ENCODE results near the gene KDSR. TPM values are rescaled to one million over a fixed set of nuclear protein-coding genes. Genes with fewer than 3 reads are reported as not detected.

The KDSR gene
- total RNA-seq, 6 experiments from 2014 or later, result 46.7 to 69.4 (median 57.1) TPM

DNA sequence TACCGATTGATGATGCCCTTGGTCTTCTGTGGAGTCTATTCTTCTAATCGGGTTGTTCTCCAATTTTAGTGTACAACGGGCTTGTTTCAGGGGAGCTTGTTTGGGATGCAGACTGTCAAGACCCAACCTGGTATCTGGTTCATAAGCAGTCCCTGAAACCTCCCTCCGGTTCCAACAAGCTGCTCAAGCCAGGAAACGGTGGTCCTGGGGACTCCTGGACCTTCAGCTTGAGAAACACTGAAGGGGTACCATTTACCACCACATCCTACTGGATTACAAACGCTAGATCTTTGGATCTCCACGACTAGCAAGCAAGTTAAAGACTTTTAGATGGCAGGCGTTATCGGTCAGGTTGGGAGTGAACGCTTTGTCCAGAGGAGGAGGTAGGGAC, 49.5 kb downstream of the KDSR start:
- no peak overlapping the region for H3K27ac Mint-ChIP-seq
- H3K36me3 Mint-ChIP-seq (ENCODE audit: low read depth), result no peaks in the 10 kb centered on the region; the same call in 1 of the 2 replicates
- peak overlapping the region; percentile 55; the same call in 1 of the 2 replicates for H3K4me3 Mint-ChIP-seq
- H3K27me3 Mint-ChIP-seq (ENCODE audit: insufficient read depth), result peaks cover 44% of the 10 kb centered on the region
- TF ChIP-seq, protein P1, sequence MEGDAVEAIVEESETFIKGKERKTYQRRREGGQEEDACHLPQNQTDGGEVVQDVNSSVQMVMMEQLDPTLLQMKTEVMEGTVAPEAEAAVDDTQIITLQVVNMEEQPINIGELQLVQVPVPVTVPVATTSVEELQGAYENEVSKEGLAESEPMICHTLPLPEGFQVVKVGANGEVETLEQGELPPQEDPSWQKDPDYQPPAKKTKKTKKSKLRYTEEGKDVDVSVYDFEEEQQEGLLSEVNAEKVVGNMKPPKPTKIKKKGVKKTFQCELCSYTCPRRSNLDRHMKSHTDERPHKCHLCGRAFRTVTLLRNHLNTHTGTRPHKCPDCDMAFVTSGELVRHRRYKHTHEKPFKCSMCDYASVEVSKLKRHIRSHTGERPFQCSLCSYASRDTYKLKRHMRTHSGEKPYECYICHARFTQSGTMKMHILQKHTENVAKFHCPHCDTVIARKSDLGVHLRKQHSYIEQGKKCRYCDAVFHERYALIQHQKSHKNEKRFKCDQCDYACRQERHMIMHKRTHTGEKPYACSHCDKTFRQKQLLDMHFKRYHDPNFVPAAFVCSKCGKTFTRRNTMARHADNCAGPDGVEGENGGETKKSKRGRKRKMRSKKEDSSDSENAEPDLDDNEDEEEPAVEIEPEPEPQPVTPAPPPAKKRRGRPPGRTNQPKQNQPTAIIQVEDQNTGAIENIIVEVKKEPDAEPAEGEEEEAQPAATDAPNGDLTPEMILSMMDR (IDR thresholded peaks at IDR 0.05), result no peak
- no peaks in the 10 kb centered on the region for H3K9me3 Mint-ChIP-seq
- DNase-seq, result no peak
- peaks cover 30% of the 10 kb centered on the region for H3K4me1 Mint-ChIP-seq (ENCODE audit: low read depth)

DNA sequence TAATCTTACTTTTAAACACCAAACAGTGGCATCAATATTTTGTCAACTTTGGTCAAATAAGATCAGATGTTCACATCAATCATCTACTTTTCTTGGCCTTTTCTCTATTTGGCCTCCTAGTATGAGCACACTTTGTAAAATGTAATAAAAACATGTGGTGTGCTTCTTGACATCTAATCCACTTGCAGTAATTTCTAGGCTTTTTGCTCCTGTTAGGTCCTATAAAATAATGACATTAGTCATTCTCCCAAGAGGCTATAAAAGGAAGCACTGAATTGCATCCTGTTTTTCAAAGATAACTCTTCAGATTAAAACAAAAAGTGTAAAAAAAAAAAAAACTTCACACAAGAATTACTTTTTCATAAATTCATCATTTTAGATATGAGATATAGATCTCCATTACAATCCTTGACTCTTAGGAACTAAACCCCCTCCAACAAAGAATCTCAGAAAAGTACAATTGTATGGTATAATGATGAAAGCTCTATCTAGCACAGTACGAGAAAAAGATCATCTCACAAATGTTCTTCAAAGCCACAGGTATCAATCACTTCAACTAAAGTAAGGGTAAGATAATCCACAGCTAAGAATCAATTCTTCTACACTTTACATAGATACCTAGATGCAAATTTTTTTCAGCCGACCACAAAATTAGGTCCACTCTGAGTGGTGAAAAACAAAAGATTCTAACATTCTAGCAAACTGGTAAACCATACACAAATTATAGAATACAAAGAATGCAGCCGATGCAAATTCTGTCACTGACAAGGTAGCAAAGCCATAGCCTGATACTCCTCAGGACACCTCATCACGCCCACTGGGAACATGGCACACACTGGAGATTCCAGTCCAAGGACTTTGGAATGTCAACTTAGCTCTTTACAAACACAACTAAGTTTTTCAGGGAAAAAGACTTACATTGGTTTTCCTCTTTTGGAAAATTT, 50.1 kb downstream of the KDSR start:
- TF ChIP-seq, protein P1 (IDR thresholded peaks at IDR 0.05), result no peak
- Mint-ChIP-seq H3K4me1 (ENCODE audit: low read depth) (peaks cover 23% of the 10 kb centered on the region), H3K36me3 (ENCODE audit: low read depth) (no peaks in the 10 kb centered on the region; the same call in 1 of the 2 replicates), H3K4me3 (no peak overlapping the region), H3K27me3 (ENCODE audit: insufficient read depth) (peaks cover 44% of the 10 kb centered on the region), H3K27ac (no peak overlapping the region), H3K9me3 (no peaks in the 10 kb centered on the region)
- DNase-seq, result no peak

DNA sequence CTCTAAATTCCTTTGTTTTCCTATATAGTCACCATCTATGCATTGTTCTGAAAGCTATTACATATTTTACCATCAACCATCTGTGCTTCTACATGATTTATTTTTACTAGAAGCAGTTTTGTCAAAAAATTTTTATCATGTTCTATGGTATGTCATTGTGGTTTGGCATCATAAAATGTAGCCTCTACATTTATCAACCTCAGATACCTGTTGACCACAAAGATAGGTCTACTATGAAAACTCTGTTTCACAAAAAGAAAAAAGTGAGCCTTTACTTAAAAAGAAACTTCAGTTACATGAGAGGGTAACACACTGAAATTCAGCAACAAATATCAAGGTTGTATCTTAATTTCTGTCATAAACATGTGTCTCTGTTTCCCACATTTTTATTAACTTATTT, 51.1 kb downstream of the KDSR start:
- DNase-seq, result no peak
- peaks cover 18% of the 10 kb centered on the region for H3K4me1 Mint-ChIP-seq (ENCODE audit: low read depth)
- H3K27ac Mint-ChIP-seq, result no peak overlapping the region
- no peak overlapping the region for H3K4me3 Mint-ChIP-seq
- peaks cover 48% of the 10 kb centered on the region for H3K27me3 Mint-ChIP-seq (ENCODE audit: insufficient read depth)
- no peaks in the 10 kb centered on the region for H3K9me3 Mint-ChIP-seq
- H3K36me3 Mint-ChIP-seq (ENCODE audit: low read depth), result no peaks in the 10 kb centered on the region; the same call in 1 of the 2 replicates
- TF ChIP-seq, protein P1 (IDR thresholded peaks at IDR 0.05), result no peak

DNA sequence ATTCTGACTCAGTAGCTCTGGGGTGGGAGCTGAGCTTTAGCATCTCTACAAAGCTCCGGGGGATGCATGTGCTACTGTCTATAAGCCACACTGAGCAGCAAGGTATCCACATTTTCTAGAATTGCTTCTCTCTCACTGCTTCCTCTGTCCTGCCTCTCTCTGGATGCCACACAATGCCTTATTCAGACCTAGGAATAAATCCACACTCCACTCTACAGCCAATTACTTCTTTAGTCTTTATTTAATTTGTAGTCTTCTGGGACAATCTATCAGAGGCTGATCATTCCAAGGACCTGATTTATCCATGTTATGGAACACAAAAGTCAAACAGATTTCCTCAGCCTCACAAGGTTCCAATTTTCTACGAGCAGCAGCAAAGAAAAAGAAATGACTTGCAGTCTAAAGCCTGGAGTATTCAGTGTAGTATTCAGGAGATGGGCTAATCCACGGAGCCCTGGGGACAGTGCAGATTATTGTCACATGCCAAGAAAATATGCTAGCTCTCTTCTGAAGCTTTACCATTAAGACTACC, 51.8 kb downstream of the KDSR start:
- Mint-ChIP-seq H3K4me3 (no peak overlapping the region), H3K27me3 (ENCODE audit: insufficient read depth) (peaks cover 48% of the 10 kb centered on the region), H3K9me3 (no peaks in the 10 kb centered on the region), H3K27ac (no peak overlapping the region), H3K4me1 (ENCODE audit: low read depth) (peaks cover 18% of the 10 kb centered on the region), H3K36me3 (ENCODE audit: low read depth) (no peaks in the 10 kb centered on the region; the same call in 1 of the 2 replicates)
- TF ChIP-seq, protein P1 (IDR thresholded peaks at IDR 0.05), result no peak
- no peak for DNase-seq

DNA sequence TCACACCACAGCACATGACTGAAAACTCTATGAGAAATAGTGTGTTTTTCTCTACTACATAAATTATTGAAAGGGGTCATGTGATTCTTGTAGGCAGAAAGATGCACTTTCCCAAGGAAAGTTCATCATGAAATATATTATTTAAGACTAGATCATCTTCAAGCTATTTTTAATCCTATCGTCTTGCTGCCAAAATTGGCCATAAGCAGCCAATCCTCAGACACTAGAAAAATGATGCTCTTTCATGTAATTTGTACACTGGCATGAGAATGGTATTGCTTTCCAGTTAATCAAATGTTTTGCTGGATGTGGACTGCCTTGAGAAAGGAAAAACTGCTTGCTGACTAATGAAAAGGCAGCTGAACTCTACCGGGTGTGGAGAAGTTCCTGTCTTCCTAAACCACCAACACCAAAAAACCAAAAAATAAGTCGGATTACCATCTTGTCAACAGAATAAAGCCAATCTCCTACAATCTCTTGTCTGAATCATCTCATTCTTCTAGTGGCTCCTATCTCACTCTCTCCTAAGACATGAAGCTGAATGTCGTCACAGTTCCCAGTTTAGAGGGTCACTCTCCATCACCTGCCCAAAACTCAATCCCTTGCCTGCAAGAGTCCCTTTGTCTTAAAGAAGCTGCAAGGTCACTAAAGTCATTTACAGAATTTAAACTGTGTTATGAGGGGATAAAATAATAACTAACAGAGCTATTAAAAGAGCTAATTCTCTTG, 52.8 kb downstream of the KDSR start:
- peaks cover 46% of the 10 kb centered on the region for H3K27me3 Mint-ChIP-seq (ENCODE audit: insufficient read depth)

More for the DNA sequence above, 52.8 kb downstream of the KDSR start:
- TF ChIP-seq, protein P1 (IDR thresholded peaks at IDR 0.05), result no peak
- H3K27ac Mint-ChIP-seq, result no peak overlapping the region
- H3K9me3 Mint-ChIP-seq, result no peaks in the 10 kb centered on the region
- no peaks in the 10 kb centered on the region; the same call in 1 of the 2 replicates for H3K36me3 Mint-ChIP-seq (ENCODE audit: low read depth)
- H3K4me3 Mint-ChIP-seq, result no peak overlapping the region
- DNase-seq, result no peak
- H3K4me1 Mint-ChIP-seq (ENCODE audit: low read depth), result peaks cover 15% of the 10 kb centered on the region

All from HFFc6 (cell line).